Transverse colon (tissue), 4 donors: ENCODE data around the gene ZBTB20.

Source experiments
- CTCF ChIP-seq, 5 experiments: fragments of 200-600 bp in 3 of 5; fragments of 450-650 bp in 2 of 5; sonication (generic) in 3 of 5; IDR thresholded peaks; 1 replicate in 2 of 5; 2 replicates in 3 of 5; pipeline ENCODE4 v1.5.1; 2016 to 2017; ENCODE audit warnings: antibody characterized with exemption in 5 of 5, inconsistent platforms in 3 of 5, mild to moderate bottlenecking in 2 of 5, moderate library complexity in 1 of 5
- POLR2AphosphoS5 ChIP-seq, 3 donors: sonication (generic); formaldehyde crosslinking; IDR thresholded peaks; one replicate each; pipeline ENCODE4 v1.6.1; 2016; ENCODE audit warnings: antibody characterized with exemption in 3 of 3

- TF ChIP-seq CTCF (IDR thresholded peaks at IDR 0.05) (no peak), POLR2AphosphoS5 (IDR thresholded peaks at IDR 0.05) (no peak)
Measured at GRCh38 chr3:114597871-114598270, 549.2 kb downstream of the ZBTB20 start.
